Liver (tissue), 9 donors: Measurements from ENCODE around the gene ALKBH1. TPM values are rescaled to one million over a fixed set of nuclear protein-coding genes. Genes with fewer than 3 reads are reported as not detected.

Experiments used
- DNase-seq: peaks from one replicate; pipeline ENCODE4 v3.0.0-alpha.2; 2017; ENCODE audit warnings: low spot score
- H3K27ac ChIP-seq, 2 donors: one replicate each; pipeline ENCODE4 v1.7.0; 2013; ENCODE audit warnings: inconsistent platforms in 2 of 2, low read length in 2 of 2, control low read depth in 1 of 2, low read depth in 1 of 2, mild to moderate bottlenecking in 1 of 2
- H3K27me3 ChIP-seq, 4 donors: one replicate each; pipeline versions ENCODE4 v1.6.1 to v1.7.0; 2013; ENCODE audit warnings: low read length in 3 of 4, inconsistent platforms in 1 of 4, mild to moderate bottlenecking in 1 of 4, moderate library complexity in 1 of 4; ENCODE audit not compliant: control insufficient read depth in 4 of 4, insufficient read depth in 4 of 4
- H3K36me3 ChIP-seq, 4 donors: one replicate each; pipeline versions ENCODE4 v1.6.1 to v1.7.0; 2013; ENCODE audit warnings: low read length in 3 of 4, mild to moderate bottlenecking in 3 of 4, low read depth in 1 of 4, moderate library complexity in 1 of 4; ENCODE audit not compliant: control insufficient read depth in 4 of 4, insufficient read depth in 3 of 4
- H3K4me1 ChIP-seq, 4 donors: one replicate each; pipeline versions ENCODE4 v1.6.1 to v1.7.0; 2013; ENCODE audit warnings: low read length in 3 of 4, mild to moderate bottlenecking in 3 of 4, moderate library complexity in 1 of 4; ENCODE audit not compliant: control insufficient read depth in 4 of 4, insufficient read depth in 4 of 4
- H3K4me3 ChIP-seq, 3 donors: one replicate each; pipeline versions ENCODE4 v1.6.1 to v1.7.0; 2013; ENCODE audit warnings: low read length in 3 of 3, control low read depth in 1 of 3, low read depth in 1 of 3, mild to moderate bottlenecking in 1 of 3
- H3K9ac ChIP-seq, 2 donors: one replicate each; pipeline ENCODE4 v1.7.0; 2013; ENCODE audit warnings: low read length in 2 of 2, mild to moderate bottlenecking in 2 of 2, moderate library complexity in 2 of 2, control low read depth in 1 of 2, low read depth in 1 of 2
- H3K9me3 ChIP-seq, 4 donors: one replicate each; pipeline versions ENCODE4 v1.6.1 to v1.7.0; 2013; ENCODE audit warnings: low read length in 3 of 4; ENCODE audit not compliant: control insufficient read depth in 4 of 4
- EGR1 ChIP-seq, 2 donors: IDR thresholded peaks; 2 replicates each; pipeline ENCODE4 v1.6.1; 2016 to 2018; ENCODE audit warnings: antibody characterized with exemption in 2 of 2, low read depth in 2 of 2
- FOXA2 ChIP-seq: IDR thresholded peaks from 2 replicates; pipeline ENCODE4 v1.6.1; 2016; ENCODE audit warnings: antibody characterized with exemption
- GABPA ChIP-seq, 2 donors: IDR thresholded peaks in 1 of 2; conservative IDR thresholded peaks in 1 of 2; 2 replicates each; pipeline ENCODE4 v1.6.1; 2016; ENCODE audit warnings: antibody characterized with exemption in 2 of 2, mild to moderate bottlenecking in 1 of 2, moderate library complexity in 1 of 2
- HNF4G ChIP-seq: IDR thresholded peaks from 2 replicates; pipeline ENCODE4 v1.6.1; 2016; ENCODE audit warnings: antibody characterized with exemption
- NR2F2 ChIP-seq: IDR thresholded peaks from 2 replicates; pipeline ENCODE4 v1.6.1; 2016; ENCODE audit warnings: antibody characterized with exemption
- RAD21 ChIP-seq, 2 donors: IDR thresholded peaks; 2 replicates each; pipeline ENCODE4 v1.6.1; 2016; ENCODE audit warnings: antibody characterized with exemption in 2 of 2, mild to moderate bottlenecking in 2 of 2
- RXRA ChIP-seq, 2 donors: IDR thresholded peaks; 2 replicates each; pipeline ENCODE4 v1.6.1; 2017 to 2018; ENCODE audit warnings: antibody characterized with exemption in 2 of 2, mild to moderate bottlenecking in 1 of 2
- SP1 ChIP-seq: IDR thresholded peaks from 2 replicates; pipeline ENCODE4 v1.6.1; 2018; ENCODE audit warnings: antibody characterized with exemption, mild to moderate bottlenecking
- TAF1 ChIP-seq: conservative IDR thresholded peaks from 2 replicates; pipeline ENCODE4 v1.6.1; 2016; ENCODE audit warnings: antibody characterized with exemption, mild to moderate bottlenecking
- WGBS: extraction: QIAGEN DNeasy Blood & Tissue Kit; methylation state at CpG from one replicate; pipeline ENCODE4 v1.1.7; 2013; 5-methylcytosine and 5-hydroxymethylcytosine counted together
- polyA plus RNA-seq, 2 donors: library from polyadenylated mRNA; stranded (reverse) in 1 of 2; unstranded in 1 of 2; fragments of 200-250 nt in 1 of 2; fragments of >200 nt in 1 of 2; fragmentation: Nextera tagmentation in 1 of 2; extraction: Ambion mirVana in 1 of 2; gene quantifications; one replicate each; pipeline versions ENCODE4 v1.2.1 to v1.2.3, GENCODE V29; 2013 to 2015
- total RNA-seq, 2 donors: library from RNA; depleted of rRNA; stranded (reverse); fragments of >200 nt; gene quantifications; one replicate each; pipeline ENCODE4 v1.2.3, GENCODE V29; 2014
- TF ChIP-seq, protein P1 (sequence below): fragments of 150-350 bp; IDR thresholded peaks from 2 replicates; pipeline ENCODE4 v1.5.1; 2017; ENCODE audit warnings: improper control_type of control experiment, low read depth, low read length; ENCODE audit not compliant: missing input control
- TF ChIP-seq, protein P2 (sequence below): IDR thresholded peaks from 2 replicates; pipeline ENCODE4 v1.6.1; 2016; ENCODE audit warnings: antibody characterized with exemption
- TF ChIP-seq, protein P3 (sequence below): IDR thresholded peaks from 2 replicates; pipeline ENCODE4 v1.6.1; 2016; ENCODE audit warnings: antibody characterized with exemption
- donor health status: healthy.
- donor health status: healthy.
- donor health status: healthy.
- donor health status: healthy.
- donor health status: healthy.

The ALKBH1 gene
- total and polyA plus RNA-seq, 4 donors: 4.2 to 6.1 (median 5.0) TPM

DNA sequence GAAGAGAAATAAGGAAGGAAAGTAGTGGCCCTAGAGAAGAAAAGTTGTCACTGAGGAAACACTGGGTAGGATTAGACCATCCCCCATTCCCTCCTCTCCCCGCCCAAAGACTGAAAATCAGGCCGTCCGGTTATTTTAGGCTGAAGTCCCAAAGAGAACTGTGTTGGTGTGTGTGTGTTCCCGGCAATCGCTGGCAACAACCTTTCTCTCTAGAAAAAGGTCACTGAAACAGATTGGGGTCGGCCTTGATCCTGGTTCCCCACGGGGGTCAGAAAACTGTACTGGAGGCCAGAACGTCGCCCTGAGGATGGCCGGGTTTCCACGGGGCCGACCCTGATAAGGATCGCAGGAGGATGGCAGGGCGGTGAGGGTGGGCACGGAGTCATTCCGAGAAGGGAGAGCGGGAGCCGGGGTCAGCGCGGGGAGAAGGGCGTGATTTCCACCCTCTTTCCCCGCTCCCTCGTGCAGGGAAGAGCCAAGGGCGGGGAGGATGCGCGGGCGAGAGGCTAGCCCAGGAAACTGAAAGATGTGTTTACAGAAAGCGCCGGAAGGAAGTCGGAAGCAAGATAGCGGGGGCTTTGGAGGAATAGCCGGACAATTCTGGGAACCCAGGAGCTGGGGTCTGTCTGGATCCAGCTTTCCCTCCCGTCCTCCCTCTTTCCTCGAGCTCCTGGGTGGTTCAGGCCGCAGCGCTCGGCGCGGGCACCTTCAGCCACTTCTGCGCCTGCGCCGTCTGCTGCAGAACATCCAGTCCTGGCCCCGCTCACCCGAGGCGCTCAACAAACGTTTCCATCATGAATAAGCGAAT lies 66.1 kb downstream of the ALKBH1 start:
- peak overlapping the region in 1 of 2 donors; percentile 19 for H3K9ac ChIP-seq
- peak; percentile 56 for DNase-seq
- no peaks in the 10 kb centered on the region for H3K27me3 ChIP-seq
- H3K4me3 ChIP-seq: peak overlapping the region; percentile 36 to 63 (median 56)
- TF ChIP-seq NR2F2: peak; percentile 98
- no peak for TF ChIP-seq TAF1
- no peak for TF ChIP-seq HNF4G
- TF ChIP-seq GABPA (IDR thresholded peaks at IDR 0.05 in 1 of 2, conservative IDR thresholded peaks at IDR 0.05 in 1 of 2): peak; percentile 34 to 44
- no peak for TF ChIP-seq FOXA2
- peak; percentile 30 to 56 for TF ChIP-seq RXRA (IDR thresholded peaks at IDR 0.05)
- TF ChIP-seq SP1: peak; percentile 38
- peak in 1 of 2 donors; percentile 25 for TF ChIP-seq RAD21 (IDR thresholded peaks at IDR 0.05)
- peak in 1 of 2 donors; percentile 29 for TF ChIP-seq EGR1 (IDR thresholded peaks at IDR 0.05; ENCODE audit: low read depth in 2 of 2)
- H3K4me1 ChIP-seq: peaks cover 0 to 11% (median 4%) of the 10 kb centered on the region in 4 donors
- 11% methylated on average over 47 of the region's 47 CpGs for whole genome bisulfite sequencing
- no peaks in the 10 kb centered on the region for H3K9me3 ChIP-seq
- peak overlapping the region; percentile 60 to 82 for H3K27ac ChIP-seq
- H3K36me3 ChIP-seq: no peaks in the 10 kb centered on the region

GRCh38 chr14:77640756-77641533 lies 66.9 kb downstream of the ALKBH1 start:
- H3K9ac ChIP-seq: peak overlapping the region in 1 of 2 donors; percentile 19
- no peak for DNase-seq
- H3K36me3 ChIP-seq: no peaks in the 10 kb centered on the region
- TF ChIP-seq SP1 (no peak), NR2F2 (no peak), RXRA (IDR thresholded peaks at IDR 0.05) (no peak), TAF1 (no peak), HNF4G (no peak)
- TF ChIP-seq, protein P1, sequence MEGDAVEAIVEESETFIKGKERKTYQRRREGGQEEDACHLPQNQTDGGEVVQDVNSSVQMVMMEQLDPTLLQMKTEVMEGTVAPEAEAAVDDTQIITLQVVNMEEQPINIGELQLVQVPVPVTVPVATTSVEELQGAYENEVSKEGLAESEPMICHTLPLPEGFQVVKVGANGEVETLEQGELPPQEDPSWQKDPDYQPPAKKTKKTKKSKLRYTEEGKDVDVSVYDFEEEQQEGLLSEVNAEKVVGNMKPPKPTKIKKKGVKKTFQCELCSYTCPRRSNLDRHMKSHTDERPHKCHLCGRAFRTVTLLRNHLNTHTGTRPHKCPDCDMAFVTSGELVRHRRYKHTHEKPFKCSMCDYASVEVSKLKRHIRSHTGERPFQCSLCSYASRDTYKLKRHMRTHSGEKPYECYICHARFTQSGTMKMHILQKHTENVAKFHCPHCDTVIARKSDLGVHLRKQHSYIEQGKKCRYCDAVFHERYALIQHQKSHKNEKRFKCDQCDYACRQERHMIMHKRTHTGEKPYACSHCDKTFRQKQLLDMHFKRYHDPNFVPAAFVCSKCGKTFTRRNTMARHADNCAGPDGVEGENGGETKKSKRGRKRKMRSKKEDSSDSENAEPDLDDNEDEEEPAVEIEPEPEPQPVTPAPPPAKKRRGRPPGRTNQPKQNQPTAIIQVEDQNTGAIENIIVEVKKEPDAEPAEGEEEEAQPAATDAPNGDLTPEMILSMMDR: no peak
- TF ChIP-seq, protein P2, sequence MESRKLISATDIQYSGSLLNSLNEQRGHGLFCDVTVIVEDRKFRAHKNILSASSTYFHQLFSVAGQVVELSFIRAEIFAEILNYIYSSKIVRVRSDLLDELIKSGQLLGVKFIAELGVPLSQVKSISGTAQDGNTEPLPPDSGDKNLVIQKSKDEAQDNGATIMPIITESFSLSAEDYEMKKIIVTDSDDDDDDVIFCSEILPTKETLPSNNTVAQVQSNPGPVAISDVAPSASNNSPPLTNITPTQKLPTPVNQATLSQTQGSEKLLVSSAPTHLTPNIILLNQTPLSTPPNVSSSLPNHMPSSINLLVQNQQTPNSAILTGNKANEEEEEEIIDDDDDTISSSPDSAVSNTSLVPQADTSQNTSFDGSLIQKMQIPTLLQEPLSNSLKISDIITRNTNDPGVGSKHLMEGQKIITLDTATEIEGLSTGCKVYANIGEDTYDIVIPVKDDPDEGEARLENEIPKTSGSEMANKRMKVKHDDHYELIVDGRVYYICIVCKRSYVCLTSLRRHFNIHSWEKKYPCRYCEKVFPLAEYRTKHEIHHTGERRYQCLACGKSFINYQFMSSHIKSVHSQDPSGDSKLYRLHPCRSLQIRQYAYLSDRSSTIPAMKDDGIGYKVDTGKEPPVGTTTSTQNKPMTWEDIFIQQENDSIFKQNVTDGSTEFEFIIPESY: no peak
- TF ChIP-seq, protein P3, sequence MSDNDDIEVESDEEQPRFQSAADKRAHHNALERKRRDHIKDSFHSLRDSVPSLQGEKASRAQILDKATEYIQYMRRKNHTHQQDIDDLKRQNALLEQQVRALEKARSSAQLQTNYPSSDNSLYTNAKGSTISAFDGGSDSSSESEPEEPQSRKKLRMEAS: no peak
- WGBS: 64% methylated on average over 16 of the region's 16 CpGs
- H3K27me3 ChIP-seq: no peaks in the 10 kb centered on the region
- no peaks in the 10 kb centered on the region for H3K9me3 ChIP-seq
- H3K4me1 ChIP-seq: peaks cover 0 to 11% (median 4%) of the 10 kb centered on the region in 4 donors
- no peak overlapping the region for H3K4me3 ChIP-seq
- H3K27ac ChIP-seq: peak overlapping the region; percentile 60 to 82
